GM18909 (cell line): ENCODE data around the gene KCNH1.
"Not testable (repeated sequence)": the region's sequence is repeated elsewhere in the genome, so short reads cannot be mapped to it uniquely, and the experiment has no call there.

Experiments used
- ATAC-seq: cut with Tn5 transposase; IDR thresholded peaks from one replicate; pipeline ENCODE4 v1.9.1; 2021; ENCODE audit warnings: mild to moderate bottlenecking; ENCODE audit not compliant: unreplicated experiment, poor library complexity

Gene KCNH1

GRCh38 chr1:210663730-210664573, 470.0 kb downstream of the KCNH1 start:
- ATAC-seq: no peak

- ATAC-seq: no peak
These were observed 471.5 kb downstream of the KCNH1 start for GRCh38 chr1:210662291-210663050.

- not testable (repeated sequence) for ATAC-seq
These were observed 472.4 kb downstream of the KCNH1 start for GRCh38 chr1:210661520-210661919.

- no peak for ATAC-seq
These were observed 476.1 kb downstream of the KCNH1 start for GRCh38 chr1:210657806-210658205.

GRCh38 chr1:210655511-210655910, 478.4 kb downstream of the KCNH1 start:
- ATAC-seq: no peak

GRCh38 chr1:210654176-210654981, 479.6 kb downstream of the KCNH1 start:
- no peak for ATAC-seq

GRCh38 chr1:210653771-210654170, 480.2 kb downstream of the KCNH1 start:
- no peak for ATAC-seq

GRCh38 chr1:210652329-210652954, 481.5 kb downstream of the KCNH1 start:
- ATAC-seq: no peak

GRCh38 chr1:210650403-210650802, 483.5 kb downstream of the KCNH1 start:
- ATAC-seq: no peak

- ATAC-seq: no peak
These were observed 485.2 kb downstream of the KCNH1 start for GRCh38 chr1:210648588-210649269.

GRCh38 chr1:210647406-210648333, 486.3 kb downstream of the KCNH1 start:
- no peak for ATAC-seq

GRCh38 chr1:210646258-210646616, 487.7 kb downstream of the KCNH1 start:
- ATAC-seq: no peak

- no peak for ATAC-seq
These were observed 488.2 kb downstream of the KCNH1 start for GRCh38 chr1:210645582-210646257.

GRCh38 chr1:210641582-210641981, 492.4 kb downstream of the KCNH1 start:
- ATAC-seq: no peak

GRCh38 chr1:210635108-210635507, 498.8 kb downstream of the KCNH1 start:
- ATAC-seq: no peak

GRCh38 chr1:210633636-210634035, 500.3 kb downstream of the KCNH1 start:
- ATAC-seq: no peak

- no peak for ATAC-seq
These were observed 500.8 kb downstream of the KCNH1 start for GRCh38 chr1:210633140-210633539.

GRCh38 chr1:210631399-210631798, 502.5 kb downstream of the KCNH1 start:
- ATAC-seq: no peak
